HFFc6 (cell line): ENCODE measurements around the gene SLC19A1. TPM values are rescaled to one million over a fixed set of nuclear protein-coding genes. Genes with fewer than 3 reads are reported as not detected.
"Not testable (repeated sequence)": the region's sequence is repeated elsewhere in the genome, so short reads cannot be mapped to it uniquely, and the experiment has no call there.

ENCODE experiments used
- DNase-seq: peaks from one replicate; pipeline ENCODE4 v3.0.0-alpha.2; 2018
- H3K27ac Mint-ChIP-seq: 2 replicates; pipeline ENCODE4 v1.8.0; 2020; ENCODE audit warnings: mild to moderate bottlenecking, mixed read lengths
- H3K27me3 Mint-ChIP-seq: 2 replicates; pipeline ENCODE4 v1.8.0; 2021; ENCODE audit warnings: mild to moderate bottlenecking, moderate library complexity, mixed read lengths; ENCODE audit not compliant: insufficient read depth
- H3K36me3 Mint-ChIP-seq: 2 replicates; pipeline ENCODE4 v1.8.0; 2021; ENCODE audit warnings: low read depth, mixed read lengths
- H3K4me1 Mint-ChIP-seq: 2 replicates; pipeline ENCODE4 v1.8.0; 2020; ENCODE audit warnings: low read depth, mixed read lengths
- H3K4me3 Mint-ChIP-seq: 2 replicates; pipeline ENCODE4 v1.8.0; 2020; ENCODE audit warnings: mild to moderate bottlenecking, moderate library complexity, mixed read lengths
- H3K9me3 Mint-ChIP-seq: 2 replicates; pipeline ENCODE4 v1.8.0; 2020; ENCODE audit warnings: mild to moderate bottlenecking, mixed read lengths
- CTCF ChIP-seq: fragments of 200-600 bp; sonication (generic); IDR thresholded peaks from 2 replicates; pipeline ENCODE4 v1.5.0; 2021; ENCODE audit warnings: antibody characterized with exemption, mild to moderate bottlenecking
- total RNA-seq, 6 experiments: library from RNA; stranded (reverse); fragmentation: NEBNext Ultra II Directional; extraction: Animal tissue kit (Norgen Biotek cat#: 25700); gene quantifications; 2 replicates in 1 of 6; 3 replicates in 5 of 6; pipeline ENCODE4 v1.2.3, GENCODE V29; 2021

The SLC19A1 gene
- total RNA-seq, 6 experiments from 2014 or later: 12.3 to 15.9 (median 14.6) TPM

GRCh38 chr21:45531393-45532215 lies 10.6 kb downstream of the SLC19A1 start:
- H3K4me1 Mint-ChIP-seq: no peaks in the 10 kb centered on the region
- no peak overlapping the region for H3K4me3 Mint-ChIP-seq
- TF ChIP-seq CTCF: no peak
- H3K9me3 Mint-ChIP-seq: no peaks in the 10 kb centered on the region
- no peak overlapping the region for H3K27ac Mint-ChIP-seq
- no peaks in the 10 kb centered on the region for H3K27me3 Mint-ChIP-seq
- H3K36me3 Mint-ChIP-seq: no peaks in the 10 kb centered on the region; the same call in 1 of the 2 replicates
- DNase-seq: no peak

- not testable (repeated sequence) for H3K4me1 Mint-ChIP-seq, DNase-seq, H3K4me3 Mint-ChIP-seq, H3K27ac Mint-ChIP-seq, H3K27me3 Mint-ChIP-seq, H3K36me3 Mint-ChIP-seq, H3K9me3 Mint-ChIP-seq
Measured at GRCh38 chr21:45531114-45531392, 11.2 kb downstream of the SLC19A1 start.

- Mint-ChIP-seq H3K9me3 (no peaks in the 10 kb centered on the region), H3K4me3 (no peak overlapping the region), H3K4me1 (no peaks in the 10 kb centered on the region), H3K36me3 (no peaks in the 10 kb centered on the region; the same call in 1 of the 2 replicates), H3K27ac (no peak overlapping the region), H3K27me3 (no peaks in the 10 kb centered on the region)
- TF ChIP-seq CTCF: no peak
- no peak for DNase-seq
Measured at GRCh38 chr21:45530423-45531113, 11.7 kb downstream of the SLC19A1 start.

- TF ChIP-seq CTCF: no peak
- Mint-ChIP-seq H3K4me1 (no peaks in the 10 kb centered on the region), H3K27ac (no peak overlapping the region), H3K36me3 (no peaks in the 10 kb centered on the region; the same call in 1 of the 2 replicates), H3K4me3 (no peak overlapping the region), H3K27me3 (no peaks in the 10 kb centered on the region), H3K9me3 (no peaks in the 10 kb centered on the region)
- DNase-seq: no peak
Measured at GRCh38 chr21:45529785-45530422, 12.3 kb downstream of the SLC19A1 start.

GRCh38 chr21:45528981-45529784 lies 13.1 kb downstream of the SLC19A1 start:
- TF ChIP-seq CTCF: 0 out of 2 replicates have a peak, but pooled peaks have one; percentile 17
- Mint-ChIP-seq H3K9me3 (no peaks in the 10 kb centered on the region), H3K27ac (no peak overlapping the region), H3K36me3 (no peaks in the 10 kb centered on the region; the same call in 1 of the 2 replicates), H3K4me3 (no peak overlapping the region), H3K27me3 (no peaks in the 10 kb centered on the region), H3K4me1 (no peaks in the 10 kb centered on the region)
- DNase-seq: no peak
